Measurements from ENCODE around the gene ACMSD. TPM values are rescaled to one million over a fixed set of nuclear protein-coding genes. Genes with fewer than 3 reads are reported as not detected.

ACMSD gene
- polyA plus RNA-seq, 2 donors = not detected

DNA sequence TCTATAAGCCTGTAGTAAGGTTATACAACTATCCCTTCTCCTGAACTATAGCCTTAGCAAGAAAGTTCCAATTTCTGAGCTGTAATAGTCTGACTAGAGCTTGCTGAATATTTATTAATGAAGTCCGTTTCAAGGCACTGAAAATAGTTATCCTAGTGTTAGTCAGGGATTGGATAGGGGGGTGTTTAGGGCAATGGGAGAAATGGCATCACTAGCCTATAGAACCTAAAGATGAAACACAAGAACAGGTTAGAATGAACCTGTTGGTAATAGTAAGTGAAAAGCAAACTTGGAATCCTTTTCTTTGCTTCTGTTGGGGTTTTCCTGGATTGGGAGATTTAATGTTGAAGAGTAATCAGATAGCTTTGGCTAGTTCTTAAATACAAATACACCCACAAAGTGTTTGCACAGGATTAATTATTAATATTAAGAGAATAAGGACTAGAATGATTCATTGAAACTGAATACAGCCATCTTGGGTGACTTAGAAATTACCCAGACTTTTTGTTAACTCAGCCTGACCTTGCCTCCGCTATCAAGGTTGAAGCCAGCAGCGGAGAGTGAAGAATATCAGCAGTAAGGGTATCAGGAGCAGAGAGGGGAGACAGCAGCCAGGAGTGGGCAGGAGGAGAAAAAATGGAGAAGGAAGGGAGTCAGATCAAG lies 94.6 kb downstream of the ACMSD start:
- Histone ChIP-seq H3K4me3 (ENCODE audit: low read depth in 1 of 2, low read length in 2 of 2) (no peak overlapping the region), H3K27ac (ENCODE audit: low read depth in 2 of 2, low read length in 1 of 2) (no peak overlapping the region), H3K4me1 (ENCODE audit: control insufficient read depth in 2 of 2, insufficient read depth in 2 of 2, low read length in 1 of 2) (no peaks in the 10 kb centered on the region), H3K27me3 (ENCODE audit: control insufficient read depth in 1 of 2, insufficient read depth in 2 of 2, low read length in 2 of 2) (no peaks in the 10 kb centered on the region), H3K9me3 (ENCODE audit: control insufficient read depth in 2 of 2, insufficient read depth in 1 of 2, low read depth in 1 of 2, low read length in 1 of 2) (no peaks in the 10 kb centered on the region), H3K36me3 (ENCODE audit: control insufficient read depth in 2 of 2, insufficient read depth in 2 of 2, low read length in 1 of 2) (no peaks in the 10 kb centered on the region)
- WGBS, 2 donors = 71 to 75% methylated on average over 3 of the region's 3 CpGs

DNA sequence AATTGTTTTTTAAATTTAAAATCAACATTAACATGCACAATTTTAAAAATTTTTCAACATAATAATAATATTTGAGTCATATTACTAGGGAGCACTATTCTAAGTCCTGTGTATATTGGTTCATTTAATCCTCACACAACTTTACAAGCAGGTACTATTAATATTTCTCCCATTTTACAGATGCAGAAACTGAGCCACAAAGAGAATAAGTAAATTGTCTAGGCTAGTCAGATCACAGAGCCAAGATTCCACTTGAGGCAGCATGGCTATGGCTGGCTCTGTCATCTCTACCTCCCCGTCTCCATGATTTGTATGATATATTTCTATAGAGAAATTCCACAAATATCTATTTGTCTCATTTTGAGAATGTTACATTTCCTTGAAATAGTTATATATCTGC lies 95.3 kb downstream of the ACMSD start:
- Histone ChIP-seq H3K4me3 (ENCODE audit: low read depth in 1 of 2, low read length in 2 of 2) (no peak overlapping the region), H3K9me3 (ENCODE audit: control insufficient read depth in 2 of 2, insufficient read depth in 1 of 2, low read depth in 1 of 2, low read length in 1 of 2) (no peaks in the 10 kb centered on the region), H3K36me3 (ENCODE audit: control insufficient read depth in 2 of 2, insufficient read depth in 2 of 2, low read length in 1 of 2) (no peaks in the 10 kb centered on the region), H3K4me1 (ENCODE audit: control insufficient read depth in 2 of 2, insufficient read depth in 2 of 2, low read length in 1 of 2) (no peaks in the 10 kb centered on the region), H3K27ac (ENCODE audit: low read depth in 2 of 2, low read length in 1 of 2) (no peak overlapping the region), H3K27me3 (ENCODE audit: control insufficient read depth in 1 of 2, insufficient read depth in 2 of 2, low read length in 2 of 2) (no peaks in the 10 kb centered on the region)
- 87 to 90% methylated on average over 1 of the region's 1 CpG for WGBS, 2 donors

DNA sequence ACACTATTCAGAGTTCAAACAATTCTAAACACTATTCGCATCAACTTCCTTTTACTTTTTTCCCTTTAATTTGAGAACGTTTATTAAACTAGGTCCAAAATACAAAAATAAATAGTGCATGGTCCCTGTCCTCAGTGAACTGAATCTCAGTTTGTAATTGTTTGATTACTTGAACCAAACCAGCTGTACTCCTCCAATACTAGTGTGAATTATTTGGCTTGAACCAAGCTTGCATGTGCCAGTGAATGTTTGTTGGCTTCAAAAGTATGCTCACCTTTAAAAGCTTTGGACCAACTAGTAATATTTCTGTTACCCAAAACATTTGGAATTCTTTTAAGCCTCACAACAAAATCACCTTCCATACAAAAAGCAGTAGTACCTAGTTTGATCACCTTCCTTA lies 95.7 kb downstream of the ACMSD start:
- H3K9me3 ChIP-seq (ENCODE audit: control insufficient read depth in 2 of 2, insufficient read depth in 1 of 2, low read depth in 1 of 2, low read length in 1 of 2) = no peaks in the 10 kb centered on the region
- no peak overlapping the region for H3K27ac ChIP-seq (ENCODE audit: low read depth in 2 of 2, low read length in 1 of 2)
- no peak overlapping the region for H3K4me3 ChIP-seq (ENCODE audit: low read depth in 1 of 2, low read length in 2 of 2)
- H3K36me3 ChIP-seq (ENCODE audit: control insufficient read depth in 2 of 2, insufficient read depth in 2 of 2, low read length in 1 of 2) = no peaks in the 10 kb centered on the region
- no peaks in the 10 kb centered on the region for H3K27me3 ChIP-seq (ENCODE audit: control insufficient read depth in 1 of 2, insufficient read depth in 2 of 2, low read length in 2 of 2)
- WGBS, 2 donors = 60 to 67% methylated on average over 2 of the region's 2 CpGs
- no peaks in the 10 kb centered on the region for H3K4me1 ChIP-seq (ENCODE audit: control insufficient read depth in 2 of 2, insufficient read depth in 2 of 2, low read length in 1 of 2)

DNA sequence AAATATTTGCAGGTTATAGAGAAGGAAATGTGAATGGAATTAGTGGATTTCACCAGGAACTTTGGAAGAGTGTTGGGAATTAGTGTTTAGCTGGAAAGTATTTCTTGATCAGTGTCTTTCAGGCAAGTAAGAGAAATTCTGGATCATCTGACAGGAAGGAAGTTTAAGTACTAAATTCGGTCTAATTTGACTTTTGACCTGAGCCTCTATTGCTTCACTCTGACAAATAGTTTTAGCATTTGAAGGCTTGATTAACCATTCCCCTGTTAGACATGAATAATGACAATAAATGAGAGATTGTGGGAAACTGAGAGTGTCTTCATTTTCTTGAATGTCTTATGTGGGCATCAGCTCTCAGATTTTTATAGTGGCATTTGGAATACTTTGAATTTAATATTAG lies 96.2 kb downstream of the ACMSD start:
- 22 to 23% methylated on average over 1 of the region's 1 CpG for WGBS, 2 donors
- Histone ChIP-seq H3K4me1 (ENCODE audit: control insufficient read depth in 2 of 2, insufficient read depth in 2 of 2, low read length in 1 of 2) (no peaks in the 10 kb centered on the region), H3K27ac (ENCODE audit: low read depth in 2 of 2, low read length in 1 of 2) (no peak overlapping the region)

DNA sequence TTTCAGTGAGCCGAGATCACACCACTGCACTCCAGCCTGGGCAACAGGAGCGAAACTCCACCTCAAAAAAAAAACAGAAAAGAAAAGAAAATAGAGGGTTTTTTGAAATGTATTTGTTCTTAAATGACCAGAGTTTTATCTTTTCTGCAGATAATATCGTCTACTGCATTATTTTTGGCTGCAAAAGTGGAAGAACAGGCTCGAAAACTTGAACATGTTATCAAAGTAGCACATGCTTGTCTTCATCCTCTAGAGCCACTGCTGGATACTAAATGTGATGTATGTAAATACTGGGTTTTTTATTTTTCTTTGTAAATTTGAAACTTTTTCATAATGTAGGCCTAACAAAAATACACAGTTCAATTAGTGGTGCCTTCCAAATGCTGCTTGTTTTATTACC lies 98.3 kb downstream of the ACMSD start:
- 70% methylated on average over 4 of the region's 4 CpGs for WGBS, 2 donors
- peaks cover 0 to 3% of the 10 kb centered on the region in 2 donors for H3K36me3 ChIP-seq (ENCODE audit: control insufficient read depth in 2 of 2, insufficient read depth in 2 of 2, low read length in 1 of 2)

More for the DNA sequence above, 96.2 kb downstream of the ACMSD start:
- Histone ChIP-seq H3K4me3 (ENCODE audit: low read depth in 1 of 2, low read length in 2 of 2) (no peak overlapping the region), H3K27me3 (ENCODE audit: control insufficient read depth in 1 of 2, insufficient read depth in 2 of 2, low read length in 2 of 2) (no peaks in the 10 kb centered on the region), H3K36me3 (ENCODE audit: control insufficient read depth in 2 of 2, insufficient read depth in 2 of 2, low read length in 1 of 2) (peaks cover 0 to 3% of the 10 kb centered on the region in 2 donors), H3K9me3 (ENCODE audit: control insufficient read depth in 2 of 2, insufficient read depth in 1 of 2, low read depth in 1 of 2, low read length in 1 of 2) (no peaks in the 10 kb centered on the region)

GRCh38 chr2:134943540-134943939 lies 105.1 kb downstream of the ACMSD start:
- no peaks in the 10 kb centered on the region for H3K27me3 ChIP-seq (ENCODE audit: control insufficient read depth in 1 of 2, insufficient read depth in 2 of 2, low read length in 2 of 2)
- H3K27ac ChIP-seq (ENCODE audit: low read depth in 2 of 2, low read length in 1 of 2) = no peak overlapping the region
- H3K4me3 ChIP-seq (ENCODE audit: low read depth in 1 of 2, low read length in 2 of 2) = no peak overlapping the region
- WGBS, 2 donors = 87 to 92% methylated on average over 2 of the region's 2 CpGs
- H3K4me1 ChIP-seq (ENCODE audit: control insufficient read depth in 2 of 2, insufficient read depth in 2 of 2, low read length in 1 of 2) = no peaks in the 10 kb centered on the region
- no peaks in the 10 kb centered on the region for H3K9me3 ChIP-seq (ENCODE audit: control insufficient read depth in 2 of 2, insufficient read depth in 1 of 2, low read depth in 1 of 2, low read length in 1 of 2)
- H3K36me3 ChIP-seq (ENCODE audit: control insufficient read depth in 2 of 2, insufficient read depth in 2 of 2, low read length in 1 of 2) = peaks cover 2 to 5% of the 10 kb centered on the region in 2 donors

More for the DNA sequence above, 98.3 kb downstream of the ACMSD start:
- no peak overlapping the region for H3K27ac ChIP-seq (ENCODE audit: low read depth in 2 of 2, low read length in 1 of 2)
- H3K4me3 ChIP-seq (ENCODE audit: low read depth in 1 of 2, low read length in 2 of 2) = no peak overlapping the region
- H3K4me1 ChIP-seq (ENCODE audit: control insufficient read depth in 2 of 2, insufficient read depth in 2 of 2, low read length in 1 of 2) = no peaks in the 10 kb centered on the region
- no peaks in the 10 kb centered on the region for H3K9me3 ChIP-seq (ENCODE audit: control insufficient read depth in 2 of 2, insufficient read depth in 1 of 2, low read depth in 1 of 2, low read length in 1 of 2)
- no peaks in the 10 kb centered on the region for H3K27me3 ChIP-seq (ENCODE audit: control insufficient read depth in 1 of 2, insufficient read depth in 2 of 2, low read length in 2 of 2)

DNA sequence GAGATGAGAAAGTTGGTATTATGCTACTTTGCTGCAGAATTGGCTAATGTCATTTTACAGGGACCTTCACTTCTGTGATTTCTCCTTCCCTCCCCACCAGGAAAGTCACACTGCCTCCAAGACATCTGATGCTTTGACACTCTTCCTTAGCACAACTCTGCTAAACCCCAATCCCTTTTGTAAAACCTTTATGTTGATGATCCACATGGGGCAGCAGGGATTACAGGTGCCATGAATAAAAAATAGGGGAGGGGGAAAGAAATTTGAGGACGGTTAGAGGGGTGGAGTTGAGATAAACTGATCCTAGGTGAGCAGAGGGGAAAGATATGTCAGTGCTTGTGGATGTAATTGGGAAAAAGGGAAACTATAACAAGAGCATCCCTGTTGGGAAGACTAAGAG lies 106.6 kb downstream of the ACMSD start:
- Histone ChIP-seq H3K36me3 (ENCODE audit: control insufficient read depth in 2 of 2, insufficient read depth in 2 of 2, low read length in 1 of 2) (peaks cover 3 to 5% of the 10 kb centered on the region in 2 donors), H3K4me1 (ENCODE audit: control insufficient read depth in 2 of 2, insufficient read depth in 2 of 2, low read length in 1 of 2) (no peaks in the 10 kb centered on the region), H3K27ac (ENCODE audit: low read depth in 2 of 2, low read length in 1 of 2) (no peak overlapping the region), H3K9me3 (ENCODE audit: control insufficient read depth in 2 of 2, insufficient read depth in 1 of 2, low read depth in 1 of 2, low read length in 1 of 2) (no peaks in the 10 kb centered on the region), H3K27me3 (ENCODE audit: control insufficient read depth in 1 of 2, insufficient read depth in 2 of 2, low read length in 2 of 2) (no peaks in the 10 kb centered on the region), H3K4me3 (ENCODE audit: low read depth in 1 of 2, low read length in 2 of 2) (no peak overlapping the region)
- 76 to 86% methylated on average over 1 of the region's 1 CpG for WGBS, 2 donors

- H3K4me1 ChIP-seq (ENCODE audit: control insufficient read depth in 2 of 2, insufficient read depth in 2 of 2, low read length in 1 of 2) = no peaks in the 10 kb centered on the region
- peaks cover 5 to 7% of the 10 kb centered on the region in 2 donors for H3K36me3 ChIP-seq (ENCODE audit: control insufficient read depth in 2 of 2, insufficient read depth in 2 of 2, low read length in 1 of 2)
- H3K9me3 ChIP-seq (ENCODE audit: control insufficient read depth in 2 of 2, insufficient read depth in 1 of 2, low read depth in 1 of 2, low read length in 1 of 2) = no peaks in the 10 kb centered on the region
- H3K27me3 ChIP-seq (ENCODE audit: control insufficient read depth in 1 of 2, insufficient read depth in 2 of 2, low read length in 2 of 2) = no peaks in the 10 kb centered on the region
- 86 to 90% methylated on average over 6 of the region's 6 CpGs for WGBS, 2 donors
- H3K4me3 ChIP-seq (ENCODE audit: low read depth in 1 of 2, low read length in 2 of 2) = no peak overlapping the region
- H3K27ac ChIP-seq (ENCODE audit: low read depth in 2 of 2, low read length in 1 of 2) = no peak overlapping the region
Observed at GRCh38 chr2:134946073-134946472, 107.7 kb downstream of the ACMSD start.

DNA sequence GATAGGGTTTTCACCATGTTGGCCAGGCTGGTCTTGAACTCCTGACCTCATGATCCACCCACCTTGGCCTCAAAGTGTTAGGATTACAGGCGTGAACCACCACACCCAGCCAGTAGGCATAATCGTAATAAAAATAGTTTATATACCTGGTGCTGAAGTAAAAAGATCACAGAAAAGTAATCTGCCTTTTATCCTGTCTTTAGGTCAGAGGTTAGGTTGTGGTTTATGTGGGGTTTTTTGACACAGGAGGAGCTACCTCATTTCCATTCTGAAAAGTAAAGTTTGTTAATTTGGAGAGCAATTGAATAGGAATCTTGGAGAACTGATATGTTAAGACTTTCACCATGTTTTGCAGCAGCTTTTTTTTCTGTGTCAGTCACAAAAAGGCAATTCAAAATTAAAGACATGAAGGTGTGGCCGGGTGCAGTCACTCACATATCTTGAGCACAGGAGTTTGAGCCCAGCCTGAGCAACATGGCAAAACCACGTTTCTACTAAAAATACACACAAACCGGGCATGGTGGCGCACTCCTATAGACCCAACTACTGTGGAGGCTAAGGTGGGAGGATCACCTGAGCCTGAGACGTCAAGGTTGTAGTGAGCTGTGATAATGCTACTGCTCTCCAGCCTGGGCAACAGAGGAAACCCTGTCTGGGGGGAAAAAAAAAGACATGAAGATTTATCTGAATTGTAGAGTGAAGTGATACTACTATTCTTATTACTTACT lies 111.7 kb downstream of the ACMSD start:
- WGBS, 2 donors = 81 to 84% methylated on average over 7 of the region's 7 CpGs
- no peak overlapping the region for H3K27ac ChIP-seq (ENCODE audit: low read depth in 2 of 2, low read length in 1 of 2)
- peaks cover 12% of the 10 kb centered on the region in 2 donors for H3K36me3 ChIP-seq (ENCODE audit: control insufficient read depth in 2 of 2, insufficient read depth in 2 of 2, low read length in 1 of 2)
- H3K4me3 ChIP-seq (ENCODE audit: low read depth in 1 of 2, low read length in 2 of 2) = no peak overlapping the region
- no peaks in the 10 kb centered on the region for H3K27me3 ChIP-seq (ENCODE audit: control insufficient read depth in 1 of 2, insufficient read depth in 2 of 2, low read length in 2 of 2)
- no peaks in the 10 kb centered on the region for H3K9me3 ChIP-seq (ENCODE audit: control insufficient read depth in 2 of 2, insufficient read depth in 1 of 2, low read depth in 1 of 2, low read length in 1 of 2)
- H3K4me1 ChIP-seq (ENCODE audit: control insufficient read depth in 2 of 2, insufficient read depth in 2 of 2, low read length in 1 of 2) = no peaks in the 10 kb centered on the region

- no peak overlapping the region for H3K4me3 ChIP-seq (ENCODE audit: low read depth in 1 of 2, low read length in 2 of 2)
- H3K36me3 ChIP-seq (ENCODE audit: control insufficient read depth in 2 of 2, insufficient read depth in 2 of 2, low read length in 1 of 2) = peaks cover 12 to 13% of the 10 kb centered on the region in 2 donors
- no peaks in the 10 kb centered on the region for H3K27me3 ChIP-seq (ENCODE audit: control insufficient read depth in 1 of 2, insufficient read depth in 2 of 2, low read length in 2 of 2)
- H3K4me1 ChIP-seq (ENCODE audit: control insufficient read depth in 2 of 2, insufficient read depth in 2 of 2, low read length in 1 of 2) = no peaks in the 10 kb centered on the region
- 77 to 82% methylated on average over 2 of the region's 2 CpGs for WGBS, 2 donors
- H3K9me3 ChIP-seq (ENCODE audit: control insufficient read depth in 2 of 2, insufficient read depth in 1 of 2, low read depth in 1 of 2, low read length in 1 of 2) = no peaks in the 10 kb centered on the region
- H3K27ac ChIP-seq (ENCODE audit: low read depth in 2 of 2, low read length in 1 of 2) = no peak overlapping the region
Observed at GRCh38 chr2:134950886-134951285, 112.5 kb downstream of the ACMSD start.

Data from esophagus (tissue), 2 donors.